Measurements from ENCODE around the gene SUSD1. TPM values are rescaled to one million over a fixed set of nuclear protein-coding genes. Genes with fewer than 3 reads are reported as not detected.

Gene SUSD1
- total and polyA plus RNA-seq, 9 of the 15 experiments (the other 6 are each of a cell fraction or from before 2014, with no cell fraction given), result 10.9 to 44.4 (median 36.1) TPM

GRCh38 chr9:112074250-112075008 is 100.7 kb downstream of the SUSD1 start (continued):
- TF ChIP-seq HOXB6 (CRISPR knock-in tag; IDR thresholded peaks at IDR 0.05; ENCODE audit: borderline replicate concordance), result no peak
- no peak for TF ChIP-seq RUNX1 (IDR thresholded peaks at IDR 0.05; ENCODE audit: low read depth)
- no peak for TF ChIP-seq ZNF512 (tag; IDR thresholded peaks at IDR 0.05)
- TF ChIP-seq UBTF (IDR thresholded peaks at IDR 0.05; ENCODE audit: borderline replicate concordance in 1 of 2, low read depth in 2 of 2, low read length in 2 of 2), result 0 out of 4 replicates have a peak, but pooled peaks of 1 of the 2 experiments have one; percentile 63
- peak; percentile 59 for TF ChIP-seq LEF1 (IDR thresholded peaks at IDR 0.05)
- TF ChIP-seq JUND (IDR thresholded peaks at IDR 0.05; ENCODE audit: borderline replicate concordance, low read depth, low read length), result no peak
- peak; percentile 15; the same call in 2 of the 3 replicates for TF ChIP-seq JUND (tag; IDR thresholded peaks at IDR 0.05; ENCODE audit: borderline replicate concordance, low read depth, low read length)
- TF ChIP-seq CREB5 (CRISPR knock-in tag; IDR thresholded peaks at IDR 0.05), result no peak
- TF ChIP-seq MYNN (IDR thresholded peaks at IDR 0.05), result 0 out of 2 replicates have a peak, but pooled peaks have one; percentile 53
- TF ChIP-seq MYNN (CRISPR knock-in tag; IDR thresholded peaks at IDR 0.05), result no peak
- peak in 1 of 2 experiments; percentile 53; a peak in 1 of 4 replicates for TF ChIP-seq MAZ (CRISPR knock-in tag; conservative IDR thresholded peaks at IDR 0.05 in 1 of 2, IDR thresholded peaks at IDR 0.05 in 1 of 2)
- peak; percentile 89 for TF ChIP-seq REST (IDR thresholded peaks at IDR 0.05; ENCODE audit: borderline replicate concordance)
- no peak for TF ChIP-seq REST (CRISPR knock-in tag; IDR thresholded peaks at IDR 0.05; ENCODE audit: low read depth)

All from K562 (cell line).